K562 (cell line): ENCODE measurements around the gene KCNMB2. TPM values are rescaled to one million over a fixed set of nuclear protein-coding genes. Genes with fewer than 3 reads are reported as not detected.

Experiments used
- ATAC-seq: fragments of 200-7000 bp; cut with Tn5 transposase; 3 replicates; pipeline ENCODE4 v1.9.1; 2020; ENCODE audit warnings: moderate library complexity
- BruUV-seq: library from RNA; stranded (reverse); fragments of 400-500 nt; replicated peaks from 2 replicates; lab custom pipeline; 2021; lab: Mats Ljungman, UMichigan
- CTCF ChIA-PET: fragments of 300-600 bp; formaldehyde crosslinking; extraction: SDS; loops from one replicate; lab custom pipeline; 2021; ENCODE audit warnings: low intra/inter-chr PET ratio; lab: Yijun Ruan, JAX
- POLR2A ChIA-PET: fragments of 300-600, 350-650 bp; sonication (Branson Sonifier 250); formaldehyde crosslinking; extraction: SDS; loops from one replicate; lab custom pipeline; 2021; ENCODE audit warnings: antibody characterized with exemption, inconsistent platforms; lab: Yijun Ruan, JAX
- DNase-seq, 4 experiments: peaks; one replicate each; pipeline versions ENCODE4 v3.0.0 to v3.0.0-alpha.2; 2011 to 2018; ENCODE audit warnings: low spot score in 3 of 4, mixed read lengths in 3 of 4; ENCODE audit errors: extremely low read depth in 1 of 4
- FAIRE-seq: peaks from 2 replicates; lab custom pipeline; 2011; peaks lifted over from hg19 to GRCh38; lab: Jason Lieb, UNC
- H2AFZ ChIP-seq: 2 replicates; pipeline ENCODE4 v1.6.0; 2011; ENCODE audit warnings: low read depth, low read length, control low read depth, inconsistent platforms
- H3K27ac ChIP-seq: fragments of 200-600 bp; 3 replicates; pipeline ENCODE4 v1.8.0; 2011; ENCODE audit warnings: low read depth, mild to moderate bottlenecking, control low read depth, inconsistent platforms, low read length, moderate library complexity, mixed read lengths; ENCODE audit errors: extremely low read depth
- H3K27me3 ChIP-seq, 2 experiments: fragments of 300-600 bp in 1 of 2; 2 replicates in 1 of 2; 3 replicates in 1 of 2; pipeline versions ENCODE4 v1.6.0 to v1.8.0; 2011; ENCODE audit warnings: inconsistent platforms in 2 of 2, low read length in 2 of 2, mild to moderate bottlenecking in 1 of 2, mixed read lengths in 1 of 2, moderate library complexity in 1 of 2; ENCODE audit not compliant: control insufficient read depth in 2 of 2, insufficient read depth in 2 of 2
- H3K36me3 ChIP-seq: fragments of 300-600 bp; 3 replicates; pipeline ENCODE4 v1.8.0; 2011; ENCODE audit warnings: mild to moderate bottlenecking, low read length, inconsistent platforms; ENCODE audit not compliant: control insufficient read depth, insufficient read depth
- H3K4me1 ChIP-seq, 2 experiments: fragments of 200-600 bp in 1 of 2; replicated peaks in 1 of 2; 2 replicates in 1 of 2; 3 replicates in 1 of 2; pipeline versions ENCODE4 v1.5.1 to v1.8.0; 2011; ENCODE audit warnings: inconsistent platforms in 2 of 2, low read length in 2 of 2, mild to moderate bottlenecking in 1 of 2, mixed read lengths in 1 of 2, moderate library complexity in 1 of 2; ENCODE audit not compliant: control insufficient read depth in 2 of 2, insufficient read depth in 2 of 2
- H3K4me2 ChIP-seq: 2 replicates; pipeline ENCODE4 v1.6.1; 2011; ENCODE audit warnings: low read length, control low read depth, inconsistent platforms, mixed read lengths; ENCODE audit not compliant: insufficient read depth
- H3K4me3 ChIP-seq: fragments of 200-600 bp; sonication (generic), shearing (Covaris generic); 2 replicates; pipeline ENCODE4 v1.5.1; 2016; ENCODE audit warnings: control low read depth, inconsistent platforms
- H3K79me2 ChIP-seq: fragments of 200-600 bp; 3 replicates; pipeline ENCODE4 v1.8.0; 2011; ENCODE audit warnings: low read length, inconsistent platforms; ENCODE audit not compliant: control insufficient read depth, insufficient read depth
- H3K9ac ChIP-seq, 2 experiments: 2 replicates each; pipeline versions ENCODE4 v1.6.0 to v1.6.1; 2011; ENCODE audit warnings: low read depth in 2 of 2, low read length in 2 of 2, control low read depth in 1 of 2, inconsistent platforms in 1 of 2, mild to moderate bottlenecking in 1 of 2, mixed read lengths in 1 of 2; ENCODE audit not compliant: insufficient read depth in 1 of 2
- H3K9me1 ChIP-seq: one replicate; pipeline ENCODE4 v1.6.0; 2011; ENCODE audit warnings: inconsistent platforms, mild to moderate bottlenecking, low read length, moderate library complexity; ENCODE audit not compliant: control insufficient read depth, insufficient read depth
- H3K9me3 ChIP-seq: replicated peaks from 2 replicates; pipeline ENCODE4 v1.5.1; 2011; ENCODE audit warnings: low read depth, low read length, inconsistent platforms; ENCODE audit not compliant: control insufficient read depth, insufficient read depth
- H4K20me1 ChIP-seq: replicated peaks from 2 replicates; pipeline ENCODE4 v1.6.1; 2011; ENCODE audit warnings: low read length, inconsistent platforms, mixed read lengths; ENCODE audit not compliant: control insufficient read depth, insufficient read depth
- C11orf30 ChIP-seq: fragments of 450-650 bp; IDR thresholded peaks from 2 replicates; pipeline ENCODE4 v1.6.1; 2016; ENCODE audit warnings: low read depth, mild to moderate bottlenecking
- FOXM1 ChIP-seq, 2 experiments: fragments of 450-650 bp in 1 of 2; sonication (generic) in 1 of 2; formaldehyde crosslinking in 1 of 2; IDR thresholded peaks; 2 replicates each; pipeline versions ENCODE4 v1.6.1 to v1.9.0; 2017 to 2022; ENCODE audit warnings: low read depth in 2 of 2, mild to moderate bottlenecking in 2 of 2, missing genetic modification reagents in 1 of 2, moderate library complexity in 1 of 2
- KHSRP ChIP-seq: fragments of 450-650 bp; IDR thresholded peaks from 2 replicates; pipeline ENCODE4 v1.6.1; 2017
- MYNN ChIP-seq, 2 experiments: sonication (generic); formaldehyde crosslinking in 1 of 2; IDR thresholded peaks; 2 replicates each; pipeline versions ENCODE4 v1.5.0 to v1.6.1; 2016 to 2020; ENCODE audit warnings: antibody characterized with exemption in 1 of 2, missing genetic modification reagents in 1 of 2
- NRF1 ChIP-seq, 2 experiments: fragments of 450-650 bp; IDR thresholded peaks in 1 of 2; conservative IDR thresholded peaks in 1 of 2; 2 replicates each; pipeline ENCODE4 v1.6.1; 2014; ENCODE audit warnings: mild to moderate bottlenecking in 2 of 2
- PHB2 ChIP-seq: fragments of 450-650 bp; IDR thresholded peaks from 2 replicates; pipeline ENCODE4 v1.6.1; 2017; ENCODE audit warnings: low read depth
- POLR2B ChIP-seq: fragments of 450-650 bp; IDR thresholded peaks from 2 replicates; pipeline ENCODE4 v1.6.1; 2018; ENCODE audit warnings: low read depth; ENCODE audit not compliant: partially characterized antibody
- ZNF584 ChIP-seq: fragments of 200-800 bp; sonication (Bioruptor generic); IDR thresholded peaks from 2 replicates; pipeline ENCODE4 v1.6.1; 2016; ENCODE audit warnings: low read depth, mild to moderate bottlenecking, missing genetic modification characterization, missing compliant biosample characterization
- ZNF644 ChIP-seq: fragments of 200-800 bp; sonication (Bioruptor generic); IDR thresholded peaks from 2 replicates; pipeline ENCODE4 v1.6.1; 2016; ENCODE audit warnings: low read depth, missing genetic modification characterization, missing compliant biosample characterization
- ZNF740 ChIP-seq, 3 experiments: fragments of 200-800 bp in 1 of 3; sonication (Bioruptor generic) in 1 of 3; sonication (generic) in 1 of 3; formaldehyde crosslinking in 1 of 3; IDR thresholded peaks; 2 replicates each; pipeline versions ENCODE4 v1.6.1 to v1.8.0; 2016 to 2022; ENCODE audit warnings: mild to moderate bottlenecking in 2 of 3, missing compliant biosample characterization in 2 of 3, missing genetic modification characterization in 2 of 3, missing genetic modification reagents in 1 of 3
- WGBS: fragments of 100-300 bp; shearing (Covaris generic); methylation state at CpG from one replicate; pipeline ENCODE4 v1.1.6; 2016; ENCODE audit warnings: low coverage, mixed read lengths; ENCODE audit not compliant: insufficient coverage; ENCODE audit errors: missing lambda C conversion rate; 5-methylcytosine and 5-hydroxymethylcytosine counted together
- in situ Hi-C: fragments of 300-500 bp; cut with MboI; formaldehyde crosslinking; loops from 4 replicates; pipeline ENCODE4 v1.15.0; 2018; ENCODE audit warnings: inconsistent platforms, mixed read lengths
- intact Hi-C: fragments of 100-400 bp; cut with micrococcal nuclease; formaldehyde crosslinking; loops from 2 replicates; pipeline ENCODE4 v1.14.2; 2022
- polyA plus RNA-seq, 8 experiments: library from polyadenylated mRNA; depleted of rRNA in 4 of 8; stranded (reverse) in 5 of 8; unstranded in 3 of 8; fragments of >200 nt; fragmentation: Nextera tagmentation in 2 of 8; fragmentation: Illumina TruSeq in 1 of 8; extraction: Ambion mirVana in 2 of 8; extraction: Trizol in 1 of 8; gene quantifications; 2 replicates each; pipeline versions ENCODE4 v1.2.1 to v1.2.3, GENCODE V29; 2011 to 2014; ENCODE audit warnings: inconsistent platforms in 1 of 8, missing spikeins in 1 of 8
- total RNA-seq, 7 experiments: library from RNA; depleted of rRNA in 6 of 7; stranded (reverse); fragments of >200 nt in 6 of 7; fragmentation: Illumina TruSeq in 2 of 7; extraction: Trizol in 2 of 7; gene quantifications; 2 replicates each; pipeline versions ENCODE4 v1.2.1 to v1.2.3, GENCODE V29; 2011 to 2021; ENCODE audit warnings: low replicate concordance in 1 of 7

The KCNMB2 gene
- total and polyA plus RNA-seq, 9 of the 15 experiments (the other 6 are each of a cell fraction or from before 2014, with no cell fraction given) = 0.04 to 0.15 TPM; not detected in 7

GRCh38 chr3:178875836-178876235 is 339.6 kb downstream of the KCNMB2 start (continued):
- no peak for TF ChIP-seq FOXM1 (IDR thresholded peaks at IDR 0.05; ENCODE audit: low read depth)
- TF ChIP-seq FOXM1 (CRISPR knock-in tag; IDR thresholded peaks at IDR 0.05; ENCODE audit: low read depth) = no peak
- no peak for TF ChIP-seq PHB2
- TF ChIP-seq NRF1 (conservative IDR thresholded peaks at IDR 0.05 in 1 of 2, IDR thresholded peaks at IDR 0.05 in 1 of 2) = no peak

GRCh38 chr3:178880274-178880673 is 344.0 kb downstream of the KCNMB2 start:
- FAIRE-seq = no peak
- H3K4me1 ChIP-seq = no peaks in the 10 kb centered on the region
- TF ChIP-seq ZNF584 (CRISPR knock-in tag) (no peak), KHSRP (no peak), ZNF740 (CRISPR knock-in tag; IDR thresholded peaks at IDR 0.05) (no peak), ZNF740 (tag; IDR thresholded peaks at IDR 0.05) (no peak), ZNF644 (no peak), MYNN (IDR thresholded peaks at IDR 0.05) (no peak), MYNN (CRISPR knock-in tag; IDR thresholded peaks at IDR 0.05) (no peak), C11orf30 (no peak), POLR2B (no peak)
- H3K9ac ChIP-seq = no peak overlapping the region
- BruUV-seq = no TSS peak
- no peak for ATAC-seq
- intact Hi-C loops = no loop called here
- no peak overlapping the region for H3K4me3 ChIP-seq
- no peak overlapping the region for H2AFZ ChIP-seq
- 0% methylated on average over 1 of the region's 1 CpG for WGBS
- H3K27ac ChIP-seq = no peak overlapping the region
- H3K9me3 ChIP-seq = no peaks in the 10 kb centered on the region
- H3K79me2 ChIP-seq = no peaks in the 10 kb centered on the region
- H3K36me3 ChIP-seq = no peaks in the 10 kb centered on the region
- H3K4me2 ChIP-seq = no peak overlapping the region
- no peaks in the 10 kb centered on the region for H3K9me1 ChIP-seq
- in situ Hi-C loops = no loop called here
- ChIA-PET CTCF (no interaction called here), POLR2A (interaction anchor here (1.0 kb wide), 1 partner anchor 13 kb away, joined by 3 read pairs; no protein-coding TSS in a partner anchor)
- H3K27me3 ChIP-seq = no peaks in the 10 kb centered on the region
- DNase-seq = no peak
- H4K20me1 ChIP-seq = no peaks in the 10 kb centered on the region
